HG02884 (cell line): Measurements from ENCODE around the gene CCDC148.
"Not testable (repeated sequence)": the region's sequence is repeated elsewhere in the genome, so short reads cannot be mapped to it uniquely, and the experiment has no call there.

ENCODE experiments used
- ATAC-seq: cut with Tn5 transposase; IDR thresholded peaks from one replicate; pipeline ENCODE4 v1.9.1; 2021; ENCODE audit warnings: mild to moderate bottlenecking, moderate library complexity; ENCODE audit not compliant: unreplicated experiment

Gene CCDC148

DNA sequence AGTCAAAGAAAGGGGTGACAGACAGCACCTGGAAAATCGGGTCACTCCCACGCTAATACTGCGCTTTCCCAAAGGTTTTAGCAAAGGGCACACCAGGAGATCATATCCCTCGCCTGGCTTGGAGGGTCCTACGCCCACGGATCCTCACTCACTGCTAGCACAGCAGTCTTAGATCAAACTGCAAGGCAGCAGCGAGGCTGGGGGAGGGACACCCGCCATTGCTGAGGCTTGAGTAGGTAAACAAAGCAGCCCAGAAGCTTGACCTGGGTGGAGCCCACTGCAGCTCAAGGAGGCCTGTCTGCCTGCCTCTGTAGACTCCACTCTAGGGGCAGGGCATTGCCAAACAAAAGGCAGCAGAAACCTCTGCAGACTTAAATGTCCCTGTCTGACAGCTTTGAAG, 233.5 kb downstream of the CCDC148 start:
- ATAC-seq, result not testable (repeated sequence)

GRCh38 chr2:158221063-158222020, 235.2 kb downstream of the CCDC148 start:
- peak; percentile 72 for ATAC-seq

DNA sequence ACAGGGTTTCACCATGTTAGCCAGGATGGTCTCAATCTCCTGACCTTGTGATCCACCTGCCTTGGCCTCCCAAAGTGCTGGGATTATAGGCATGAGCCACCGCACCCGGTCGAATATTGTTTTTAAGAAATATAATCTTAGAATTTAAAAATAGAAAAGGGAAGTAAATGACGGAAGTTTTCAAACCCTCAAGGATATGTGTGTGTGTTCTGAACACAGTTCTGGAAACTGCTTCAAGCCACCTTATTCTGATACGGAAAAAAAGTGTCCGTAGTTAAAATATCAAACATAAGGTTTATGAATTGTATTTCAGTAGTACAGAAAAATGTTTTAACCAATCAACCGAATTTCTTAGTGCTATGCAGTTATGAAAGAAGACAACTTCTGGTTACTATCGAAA, 239.0 kb downstream of the CCDC148 start:
- ATAC-seq, result no peak

DNA sequence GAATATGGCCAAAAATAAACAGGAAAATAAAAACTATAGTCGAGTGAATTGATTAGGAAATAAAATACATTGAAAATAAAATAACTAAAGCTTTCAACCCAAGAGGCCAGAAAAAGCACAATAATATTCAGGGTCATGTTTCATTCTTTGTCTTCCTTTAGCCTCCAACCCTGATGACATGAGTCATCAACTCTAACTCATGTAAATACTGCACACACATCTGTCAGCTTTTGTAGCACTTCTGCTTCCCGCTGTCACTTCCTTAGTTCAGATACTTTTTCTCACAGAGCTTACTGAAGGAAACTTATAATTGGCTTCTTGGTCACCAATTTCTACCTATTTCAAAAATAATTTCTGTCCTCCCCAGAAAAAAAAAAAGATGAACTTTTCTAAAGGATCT, 242.1 kb downstream of the CCDC148 start:
- peak; percentile 96 for ATAC-seq

DNA sequence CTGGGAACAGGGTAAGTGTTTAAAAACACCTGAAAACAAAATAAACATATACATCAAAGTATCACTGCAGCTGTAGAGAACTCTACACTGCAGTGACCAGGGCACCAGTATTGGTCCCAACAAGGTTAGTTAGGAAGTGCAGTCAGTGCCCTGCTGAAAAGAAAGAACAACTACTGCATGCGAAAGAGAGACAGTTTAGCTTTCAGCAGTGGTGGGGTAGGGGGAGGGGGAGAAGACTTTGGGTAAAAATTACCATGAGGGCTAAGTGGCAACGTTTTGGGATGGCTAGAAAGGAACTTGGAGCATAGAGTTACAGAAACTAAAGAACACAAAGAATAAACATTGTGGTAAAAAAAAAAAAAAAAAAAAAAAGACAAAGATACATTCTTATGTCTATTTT, 242.8 kb downstream of the CCDC148 start:
- no peak for ATAC-seq

GRCh38 chr2:158212301-158212700, 244.3 kb downstream of the CCDC148 start:
- ATAC-seq, result no peak

- no peak for ATAC-seq
Observed at GRCh38 chr2:158211502-158211901, 245.1 kb downstream of the CCDC148 start.

GRCh38 chr2:158207354-158207753, 249.2 kb downstream of the CCDC148 start:
- ATAC-seq, result no peak

GRCh38 chr2:158205215-158205614, 251.3 kb downstream of the CCDC148 start:
- no peak for ATAC-seq

DNA sequence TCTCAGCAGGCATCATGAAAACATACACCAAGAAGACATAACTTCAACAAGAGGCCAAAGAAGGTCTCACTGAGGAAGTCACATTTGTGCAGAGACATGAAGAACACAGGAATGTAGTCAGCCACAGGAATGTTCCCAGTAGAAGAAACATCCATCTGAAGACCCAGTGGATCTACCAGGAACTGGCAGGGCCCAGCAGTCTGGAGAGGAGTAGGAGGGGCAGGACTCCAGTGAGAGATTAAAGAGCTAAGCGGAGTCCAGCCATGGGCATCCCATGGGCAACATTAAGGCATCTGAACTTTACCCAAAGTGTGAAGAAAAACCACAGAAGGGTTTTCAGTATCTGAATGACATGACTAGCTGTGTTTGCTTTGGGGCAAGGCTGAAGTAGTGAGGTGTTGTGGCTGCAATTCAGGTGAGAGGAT, 251.8 kb downstream of the CCDC148 start:
- ATAC-seq, result no peak

- ATAC-seq, result no peak
Observed at GRCh38 chr2:158202161-158202815, 254.3 kb downstream of the CCDC148 start.

DNA sequence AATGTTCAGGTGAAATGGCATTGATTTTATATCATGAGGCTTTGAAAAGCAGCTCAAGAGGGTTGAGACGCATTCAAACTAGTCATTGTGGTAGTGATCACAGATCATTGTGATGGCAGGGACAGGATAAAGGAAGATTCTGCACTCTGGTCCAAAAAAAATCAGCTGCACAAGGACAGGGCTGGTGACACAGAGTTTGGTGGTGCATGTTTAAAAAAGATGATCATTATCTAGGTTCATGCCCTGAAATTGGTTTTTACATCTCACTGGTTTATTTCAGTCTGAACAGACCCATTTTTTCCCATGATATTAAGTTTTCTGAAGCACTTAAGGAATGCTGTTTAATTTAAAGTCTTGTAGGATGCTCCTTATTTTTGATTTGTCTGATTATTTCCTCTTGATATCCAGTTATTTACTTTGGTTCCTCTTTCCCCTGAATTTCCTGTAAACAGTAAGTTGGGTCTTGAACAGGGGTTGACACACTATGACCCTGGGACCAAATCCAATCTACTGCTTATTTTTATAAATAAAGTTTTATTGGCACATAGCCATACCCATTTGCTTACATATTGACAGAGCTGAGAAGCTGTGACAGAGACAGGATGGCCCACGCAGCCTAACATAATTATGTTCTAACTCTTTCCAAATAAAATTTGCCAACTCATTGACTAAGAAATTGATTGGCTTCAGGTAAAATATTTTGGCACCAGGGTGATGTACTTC, 256.5 kb downstream of the CCDC148 start:
- no peak for ATAC-seq

DNA sequence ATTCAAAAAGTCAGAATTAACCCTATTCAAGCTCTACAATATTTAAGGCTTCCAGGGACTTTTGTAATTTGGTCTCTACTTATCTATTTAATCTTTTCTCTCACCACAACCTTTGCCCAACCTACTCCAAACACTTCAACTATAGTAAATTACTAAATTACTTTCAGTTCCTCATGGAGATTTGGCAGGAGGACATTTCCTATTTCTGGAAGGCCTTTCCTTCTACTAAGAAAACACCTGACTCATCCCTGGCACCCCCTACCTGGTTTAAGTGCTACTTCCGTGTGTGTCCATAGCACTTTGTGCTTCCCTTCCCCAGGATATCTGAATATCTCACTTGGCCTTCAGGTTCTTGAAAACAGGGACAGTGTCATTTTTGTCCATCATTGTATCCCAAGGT, 258.6 kb downstream of the CCDC148 start:
- no peak for ATAC-seq

DNA sequence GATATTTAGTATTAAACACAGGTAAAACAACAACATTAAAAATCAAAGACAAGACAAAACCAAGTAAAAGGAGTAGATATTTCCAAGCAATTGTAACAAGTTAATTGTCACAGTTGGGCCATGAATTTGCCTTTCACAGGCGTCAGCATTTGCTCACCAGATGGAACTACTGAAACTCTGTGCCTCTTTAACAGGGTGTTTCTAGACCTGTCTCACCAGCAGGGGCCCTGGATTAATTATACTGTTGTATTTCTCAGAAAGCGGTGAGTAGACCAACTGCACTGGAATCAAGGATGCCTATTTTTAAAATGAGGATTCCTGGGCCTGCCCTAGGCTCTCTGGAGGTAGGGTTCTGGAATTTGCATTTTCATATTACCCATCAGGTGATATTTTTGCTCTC, 262.3 kb downstream of the CCDC148 start:
- no peak for ATAC-seq

DNA sequence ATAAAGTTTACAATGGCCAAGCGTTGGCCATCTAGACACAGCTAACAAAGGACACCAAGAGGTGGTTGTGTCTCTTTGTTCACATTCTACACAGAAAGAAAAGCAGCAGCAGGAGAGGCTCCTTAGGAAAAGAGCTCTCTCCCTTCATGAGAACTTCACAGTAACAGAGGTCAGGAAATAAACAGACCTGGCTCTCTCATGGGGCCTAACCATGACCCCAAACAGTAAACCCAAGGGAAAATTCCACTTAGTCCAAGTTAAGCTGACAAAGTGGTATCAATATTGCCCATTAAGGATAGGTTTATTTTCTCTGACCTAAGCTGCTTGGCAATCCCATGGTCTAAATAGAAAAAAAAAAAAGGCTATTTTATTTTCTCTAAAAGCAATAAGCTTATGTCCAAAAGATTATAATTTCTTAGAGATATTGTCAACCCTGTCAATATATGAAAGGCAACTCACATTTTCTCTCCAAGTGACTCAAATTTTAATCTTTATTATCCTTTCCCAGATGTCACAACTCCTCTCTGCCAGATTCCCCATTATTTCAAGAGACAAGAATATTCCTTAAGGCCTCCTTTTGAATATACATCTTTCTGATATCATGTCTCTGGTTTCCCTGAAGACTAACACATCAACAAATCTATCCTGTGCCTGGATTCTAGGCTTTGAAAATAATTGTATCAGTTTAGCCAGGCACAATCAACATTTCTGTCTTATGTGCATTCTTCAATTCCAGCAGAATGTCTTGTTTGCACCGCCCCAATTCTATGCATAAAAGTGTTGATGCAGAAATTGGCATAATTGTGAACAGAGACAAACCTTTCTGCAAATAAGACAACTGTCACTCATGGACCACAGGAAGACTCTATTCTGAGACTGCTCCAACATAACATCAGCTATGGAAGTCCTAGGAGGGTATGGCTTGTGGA, 263.8 kb downstream of the CCDC148 start:
- no peak for ATAC-seq

GRCh38 chr2:158191076-158191895, 265.3 kb downstream of the CCDC148 start:
- peak; percentile 88 for ATAC-seq

- ATAC-seq, result peak; percentile 41
Observed at GRCh38 chr2:158189526-158189925, 267.0 kb downstream of the CCDC148 start.

GRCh38 chr2:158187908-158188307, 268.6 kb downstream of the CCDC148 start:
- ATAC-seq, result no peak

DNA sequence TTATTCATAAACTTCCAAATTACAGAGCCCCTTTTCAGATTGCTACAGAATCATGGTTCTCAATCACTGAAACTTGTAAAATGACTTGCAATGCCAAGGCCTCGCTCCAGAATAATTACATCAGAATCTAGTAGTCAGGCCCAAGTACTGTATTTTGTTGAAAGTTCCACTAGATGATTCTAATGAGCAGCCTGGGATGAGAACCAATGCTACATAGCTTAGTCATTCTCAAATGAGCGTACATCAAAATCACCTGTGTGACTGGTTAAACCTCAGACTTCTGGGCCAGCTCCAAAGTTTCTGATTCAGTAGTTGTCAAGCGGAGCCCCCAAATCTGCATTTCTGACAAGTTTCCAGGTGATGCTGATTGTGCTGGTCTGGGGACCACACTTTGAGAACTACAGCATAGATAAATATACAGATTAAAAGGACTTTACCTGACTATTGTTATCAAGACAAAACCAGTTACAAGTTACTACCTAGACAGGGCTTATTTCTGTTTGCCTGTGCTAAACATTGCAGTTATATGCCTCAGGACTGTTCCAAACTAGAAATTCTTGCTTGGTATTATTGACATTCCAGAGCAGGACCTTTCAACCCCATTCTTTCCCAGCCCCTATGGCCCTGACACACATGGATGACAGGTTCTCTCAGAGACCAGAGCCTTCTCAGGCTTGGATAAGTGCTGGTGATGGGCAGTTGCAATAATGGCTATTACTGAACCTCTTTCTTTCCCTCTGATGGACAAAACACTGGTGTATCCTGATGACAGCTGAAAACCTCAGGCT, 271.8 kb downstream of the CCDC148 start:
- ATAC-seq, result no peak
